K562 (cell line): ENCODE results near the gene CRHR2. TPM values are rescaled to one million over a fixed set of nuclear protein-coding genes. Genes with fewer than 3 reads are reported as not detected.

ENCODE experiments used
- CBX8 ChIP-seq: fragments of 200-600 bp; sonication (generic); IDR thresholded peaks from 2 replicates; pipeline ENCODE4 v1.6.1; 2012; ENCODE audit warnings: borderline replicate concordance, mixed run types, low read depth, mild to moderate bottlenecking, moderate library complexity, mixed read lengths, low read length, control low read depth, inconsistent platforms; ENCODE audit not compliant: poor library complexity, severe bottlenecking; ENCODE audit errors: extremely low read depth
- CHD2 ChIP-seq: IDR thresholded peaks from 2 replicates; pipeline ENCODE4 v1.6.1; 2011; ENCODE audit warnings: low read depth, low read length
- ILK ChIP-seq: fragments of 450-650 bp; IDR thresholded peaks from 2 replicates; pipeline ENCODE4 v1.6.1; 2016; ENCODE audit warnings: missing genetic modification characterization, low read depth, mild to moderate bottlenecking, missing compliant biosample characterization, moderate library complexity, borderline replicate concordance
- POLR2G ChIP-seq: fragments of 200-400 bp; formaldehyde crosslinking; IDR thresholded peaks from 2 replicates; pipeline ENCODE4 v1.6.1; 2017; ENCODE audit warnings: low read depth, mild to moderate bottlenecking, antibody characterized with exemption, low read length, moderate library complexity
- SPI1 ChIP-seq: IDR thresholded peaks from 2 replicates; pipeline ENCODE4 v1.6.1; 2011; ENCODE audit warnings: low read depth, low read length, control low read depth, borderline replicate concordance
- polyA plus RNA-seq, 8 experiments: library from polyadenylated mRNA; depleted of rRNA in 4 of 8; stranded (reverse) in 5 of 8; unstranded in 3 of 8; fragments of >200 nt; fragmentation: Nextera tagmentation in 2 of 8; fragmentation: Illumina TruSeq in 1 of 8; extraction: Ambion mirVana in 2 of 8; extraction: Trizol in 1 of 8; gene quantifications; 2 replicates each; pipeline versions ENCODE4 v1.2.1 to v1.2.3, GENCODE V29; 2011 to 2014; ENCODE audit warnings: inconsistent platforms in 1 of 8, missing spikeins in 1 of 8
- total RNA-seq, 7 experiments: library from RNA; depleted of rRNA in 6 of 7; stranded (reverse); fragments of >200 nt in 6 of 7; fragmentation: Illumina TruSeq in 2 of 7; extraction: Trizol in 2 of 7; gene quantifications; 2 replicates each; pipeline versions ENCODE4 v1.2.1 to v1.2.3, GENCODE V29; 2011 to 2021; ENCODE audit warnings: low replicate concordance in 1 of 7
- TF ChIP-seq, protein P1 (sequence below), 2 experiments: IDR thresholded peaks in 1 of 2; conservative IDR thresholded peaks in 1 of 2; 2 replicates each; pipeline ENCODE4 v1.6.1; 2016; ENCODE audit warnings: low read depth in 2 of 2, mild to moderate bottlenecking in 1 of 2, missing compliant biosample characterization in 1 of 2, missing genetic modification characterization in 1 of 2, moderate library complexity in 1 of 2
- TF ChIP-seq, protein P2 (sequence below), 2 experiments: fragments of 450-650 bp; IDR thresholded peaks; 2 replicates each; pipeline ENCODE4 v1.6.1; 2016; ENCODE audit warnings: mild to moderate bottlenecking in 2 of 2, borderline replicate concordance in 1 of 2, low read depth in 1 of 2, moderate library complexity in 1 of 2
- TF ChIP-seq, protein P3 (sequence below): fragments of 200-400 bp; formaldehyde crosslinking; IDR thresholded peaks from 2 replicates; pipeline ENCODE4 v1.6.1; 2017; ENCODE audit warnings: mild to moderate bottlenecking, low read depth, low read length, moderate library complexity
- TF ChIP-seq, protein P4 (sequence below): fragments of 450-650 bp; IDR thresholded peaks from 2 replicates; pipeline ENCODE4 v1.6.1; 2016; ENCODE audit warnings: low read depth, mild to moderate bottlenecking, moderate library complexity

CRHR2 gene
- total and polyA plus RNA-seq, 9 of the 15 experiments (the other 6 are each of a cell fraction or from before 2014, with no cell fraction given): not detected

DNA sequence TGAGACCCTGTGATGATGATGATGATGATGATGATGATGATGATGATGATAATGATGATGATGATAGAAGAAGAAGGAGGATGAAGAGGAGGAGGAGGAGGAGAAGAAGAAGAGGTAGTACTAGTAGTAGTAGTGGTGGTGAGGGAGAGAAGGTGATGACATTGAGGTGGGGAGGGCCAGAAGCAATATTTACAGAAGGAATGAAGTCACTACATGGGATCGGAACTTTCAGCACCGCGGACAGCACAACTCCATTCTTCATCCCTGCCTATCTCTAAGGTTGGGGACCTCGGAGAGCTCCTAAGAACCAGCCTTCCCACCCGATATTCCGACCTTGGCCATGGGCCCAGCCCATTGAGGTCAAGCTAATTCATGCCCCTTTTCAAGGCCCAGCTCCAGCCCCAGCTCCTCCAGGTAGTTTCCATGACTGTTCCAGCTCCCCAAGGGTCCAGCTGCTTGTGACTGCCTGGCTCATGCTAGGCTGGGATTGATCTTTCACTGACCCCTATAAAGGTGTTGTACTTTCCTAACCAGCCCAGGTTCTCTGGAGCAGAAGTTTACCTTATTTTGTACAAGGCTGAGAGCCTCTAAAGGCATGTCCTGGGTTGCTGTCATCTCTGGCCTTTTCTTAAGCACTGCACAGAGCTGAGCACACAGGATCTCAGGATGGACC is 10.3 kb downstream of the CRHR2 start (continued):
- TF ChIP-seq, protein P1, sequence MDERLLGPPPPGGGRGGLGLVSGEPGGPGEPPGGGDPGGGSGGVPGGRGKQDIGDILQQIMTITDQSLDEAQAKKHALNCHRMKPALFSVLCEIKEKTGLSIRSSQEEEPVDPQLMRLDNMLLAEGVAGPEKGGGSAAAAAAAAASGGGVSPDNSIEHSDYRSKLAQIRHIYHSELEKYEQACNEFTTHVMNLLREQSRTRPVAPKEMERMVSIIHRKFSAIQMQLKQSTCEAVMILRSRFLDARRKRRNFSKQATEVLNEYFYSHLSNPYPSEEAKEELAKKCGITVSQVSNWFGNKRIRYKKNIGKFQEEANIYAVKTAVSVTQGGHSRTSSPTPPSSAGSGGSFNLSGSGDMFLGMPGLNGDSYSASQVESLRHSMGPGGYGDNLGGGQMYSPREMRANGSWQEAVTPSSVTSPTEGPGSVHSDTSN (CRISPR knock-in tag; IDR thresholded peaks at IDR 0.05; ENCODE audit: low read depth): peak; percentile 35; the same call in 1 of the 2 replicates
- TF ChIP-seq, protein P1 (tag; conservative IDR thresholded peaks at IDR 0.05; ENCODE audit: low read depth): peak; percentile 56; the same call in 1 of the 2 replicates
- no peak for TF ChIP-seq SPI1
- TF ChIP-seq, protein P2, sequence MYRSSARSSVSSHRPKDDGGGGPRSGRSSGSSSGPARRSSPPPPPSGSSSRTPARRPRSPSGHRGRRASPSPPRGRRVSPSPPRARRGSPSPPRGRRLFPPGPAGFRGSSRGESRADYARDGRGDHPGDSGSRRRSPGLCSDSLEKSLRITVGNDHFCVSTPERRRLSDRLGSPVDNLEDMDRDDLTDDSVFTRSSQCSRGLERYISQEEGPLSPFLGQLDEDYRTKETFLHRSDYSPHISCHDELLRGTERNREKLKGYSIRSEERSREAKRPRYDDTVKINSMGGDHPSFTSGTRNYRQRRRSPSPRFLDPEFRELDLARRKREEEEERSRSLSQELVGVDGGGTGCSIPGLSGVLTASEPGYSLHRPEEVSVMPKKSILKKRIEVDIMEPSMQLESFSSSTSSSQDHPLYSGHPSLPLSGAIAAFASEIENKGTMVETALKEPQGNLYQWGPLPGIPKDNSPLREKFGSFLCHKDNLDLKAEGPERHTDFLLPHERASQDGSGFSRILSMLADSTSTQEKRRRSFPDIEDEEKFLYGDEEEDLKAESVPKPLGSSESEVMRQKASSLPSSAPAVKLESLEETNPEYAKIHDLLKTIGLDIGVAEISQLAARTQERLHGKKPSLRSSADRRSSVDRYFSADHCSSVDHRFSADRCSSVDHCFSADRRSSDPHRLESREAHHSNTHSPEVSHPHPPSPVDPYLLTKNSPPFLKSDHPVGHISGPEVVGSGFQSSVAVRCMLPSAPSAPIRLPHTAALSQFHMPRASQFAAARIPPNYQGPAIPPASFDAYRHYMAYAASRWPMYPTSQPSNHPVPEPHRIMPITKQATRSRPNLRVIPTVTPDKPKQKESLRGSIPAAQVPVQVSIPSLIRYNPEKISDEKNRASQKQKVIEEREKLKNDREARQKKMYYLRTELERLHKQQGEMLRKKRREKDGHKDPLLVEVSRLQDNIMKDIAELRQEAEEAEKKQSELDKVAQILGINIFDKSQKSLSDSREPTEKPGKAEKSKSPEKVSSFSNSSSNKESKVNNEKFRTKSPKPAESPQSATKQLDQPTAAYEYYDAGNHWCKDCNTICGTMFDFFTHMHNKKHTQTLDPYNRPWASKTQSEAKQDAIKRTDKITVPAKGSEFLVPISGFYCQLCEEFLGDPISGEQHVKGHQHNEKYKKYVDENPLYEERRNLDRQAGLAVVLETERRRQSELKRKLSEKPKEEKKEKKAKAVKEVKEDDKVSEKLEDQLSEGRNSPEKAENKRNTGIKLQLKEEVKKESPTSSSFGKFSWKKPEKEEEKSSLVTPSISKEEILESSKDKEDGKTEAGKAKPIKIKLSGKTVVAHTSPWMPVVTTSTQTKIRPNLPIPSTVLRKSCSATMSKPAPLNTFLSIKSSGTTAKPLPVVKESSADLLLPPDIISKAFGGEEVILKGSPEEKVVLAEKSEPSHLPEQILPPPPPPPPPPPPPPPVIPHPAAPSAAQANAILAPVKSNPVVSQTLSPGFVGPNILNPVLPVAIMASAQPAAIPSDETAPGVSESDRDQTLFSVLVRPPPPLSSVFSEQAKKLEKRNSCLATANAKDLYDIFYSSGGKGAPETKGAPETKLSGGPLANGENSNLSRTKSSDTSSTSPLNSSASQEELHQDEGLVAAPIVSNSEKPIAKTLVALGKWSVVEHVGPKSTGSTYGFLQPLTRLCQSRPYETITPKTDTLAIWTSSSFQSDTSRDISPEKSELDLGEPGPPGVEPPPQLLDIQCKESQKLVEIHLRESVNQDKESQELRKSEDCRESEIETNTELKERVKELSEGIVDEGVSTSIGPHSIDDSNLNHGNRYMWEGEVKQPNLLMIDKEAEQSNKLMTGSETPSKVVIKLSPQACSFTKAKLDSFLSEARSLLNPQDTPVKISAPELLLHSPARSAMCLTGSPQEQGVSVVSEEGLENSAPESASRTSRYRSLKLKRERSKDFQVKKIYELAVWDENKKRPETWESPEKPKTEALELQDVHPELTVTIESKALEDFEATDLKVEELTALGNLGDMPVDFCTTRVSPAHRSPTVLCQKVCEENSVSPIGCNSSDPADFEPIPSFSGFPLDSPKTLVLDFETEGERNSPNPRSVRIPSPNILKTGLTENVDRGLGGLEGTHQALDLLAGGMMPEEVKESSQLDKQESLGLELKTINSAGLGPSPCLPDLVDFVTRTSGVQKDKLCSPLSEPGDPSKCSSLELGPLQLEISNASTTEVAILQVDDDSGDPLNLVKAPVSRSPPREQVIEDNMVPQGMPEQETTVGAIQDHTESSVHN (IDR thresholded peaks at IDR 0.05; ENCODE audit: borderline replicate concordance in 1 of 2, low read depth in 1 of 2): no peak
- no peak for TF ChIP-seq ILK (tag)
- TF ChIP-seq, protein P3, sequence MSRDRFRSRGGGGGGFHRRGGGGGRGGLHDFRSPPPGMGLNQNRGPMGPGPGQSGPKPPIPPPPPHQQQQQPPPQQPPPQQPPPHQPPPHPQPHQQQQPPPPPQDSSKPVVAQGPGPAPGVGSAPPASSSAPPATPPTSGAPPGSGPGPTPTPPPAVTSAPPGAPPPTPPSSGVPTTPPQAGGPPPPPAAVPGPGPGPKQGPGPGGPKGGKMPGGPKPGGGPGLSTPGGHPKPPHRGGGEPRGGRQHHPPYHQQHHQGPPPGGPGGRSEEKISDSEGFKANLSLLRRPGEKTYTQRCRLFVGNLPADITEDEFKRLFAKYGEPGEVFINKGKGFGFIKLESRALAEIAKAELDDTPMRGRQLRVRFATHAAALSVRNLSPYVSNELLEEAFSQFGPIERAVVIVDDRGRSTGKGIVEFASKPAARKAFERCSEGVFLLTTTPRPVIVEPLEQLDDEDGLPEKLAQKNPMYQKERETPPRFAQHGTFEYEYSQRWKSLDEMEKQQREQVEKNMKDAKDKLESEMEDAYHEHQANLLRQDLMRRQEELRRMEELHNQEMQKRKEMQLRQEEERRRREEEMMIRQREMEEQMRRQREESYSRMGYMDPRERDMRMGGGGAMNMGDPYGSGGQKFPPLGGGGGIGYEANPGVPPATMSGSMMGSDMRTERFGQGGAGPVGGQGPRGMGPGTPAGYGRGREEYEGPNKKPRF: no peak
- TF ChIP-seq CHD2: no peak
- TF ChIP-seq, protein P4, sequence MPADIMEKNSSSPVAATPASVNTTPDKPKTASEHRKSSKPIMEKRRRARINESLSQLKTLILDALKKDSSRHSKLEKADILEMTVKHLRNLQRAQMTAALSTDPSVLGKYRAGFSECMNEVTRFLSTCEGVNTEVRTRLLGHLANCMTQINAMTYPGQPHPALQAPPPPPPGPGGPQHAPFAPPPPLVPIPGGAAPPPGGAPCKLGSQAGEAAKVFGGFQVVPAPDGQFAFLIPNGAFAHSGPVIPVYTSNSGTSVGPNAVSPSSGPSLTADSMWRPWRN: no peak
- no peak for TF ChIP-seq POLR2G
- no peak for TF ChIP-seq CBX8
